CD4-positive, CD25-positive, alpha-beta regulatory T cell (primary cell): ENCODE measurements around the gene SEMG2. TPM values are rescaled to one million over a fixed set of nuclear protein-coding genes. Genes with fewer than 3 reads are reported as not detected.
A peak's percentile ranks its signal among the peaks of the same experiment; 100 is the strongest.

Experiments
- ATAC-seq, 2 donors: fragments of 150-1000 bp; cut with Tn5 transposase; one replicate each; pipeline ENCODE4 v1.10.0; 2021; ENCODE audit warnings: low read depth in 2 of 2, moderate number of reproducible peaks in 2 of 2, moderate library complexity in 1 of 2
- DNase-seq, 3 donors: peaks; one replicate each; pipeline versions ENCODE4 v3.0.0 to v3.0.0-alpha.2; 2012 to 2022; ENCODE audit warnings: mixed read lengths in 1 of 3
- H3K27ac ChIP-seq: one replicate; pipeline ENCODE4 v1.7.0; 2013; ENCODE audit warnings: mild to moderate bottlenecking, low read length; ENCODE audit not compliant: insufficient read depth, poor library complexity, severe bottlenecking
- H3K27me3 ChIP-seq: one replicate; pipeline ENCODE4 v1.7.0; 2013; ENCODE audit warnings: low read length; ENCODE audit not compliant: control insufficient read depth, insufficient read depth
- H3K36me3 ChIP-seq: one replicate; pipeline ENCODE4 v1.7.0; 2013; ENCODE audit warnings: mild to moderate bottlenecking, low read length, moderate library complexity; ENCODE audit not compliant: control insufficient read depth, insufficient read depth
- H3K4me1 ChIP-seq: 2 replicates; pipeline ENCODE4 v1.7.0; 2013; ENCODE audit warnings: mild to moderate bottlenecking, low read length; ENCODE audit not compliant: insufficient read depth, control insufficient read depth, poor library complexity, severe bottlenecking
- H3K4me3 ChIP-seq: one replicate; pipeline ENCODE4 v1.7.0; 2013; ENCODE audit warnings: low read depth, mild to moderate bottlenecking, low read length, moderate library complexity
- H3K9me3 ChIP-seq, 2 experiments: 1 replicate in 1 of 2; 2 replicates in 1 of 2; pipeline ENCODE4 v1.7.0; 2013; ENCODE audit warnings: low read length in 2 of 2, mild to moderate bottlenecking in 1 of 2, moderate library complexity in 1 of 2; ENCODE audit not compliant: control insufficient read depth in 2 of 2
- H3K27ac Mint-ChIP-seq, 3 donors: one replicate each; pipeline ENCODE4 v1.8.0; 2020 to 2022; ENCODE audit warnings: mild to moderate bottlenecking in 3 of 3, mixed read lengths in 3 of 3, moderate library complexity in 2 of 3
- H3K27me3 Mint-ChIP-seq: one replicate; pipeline ENCODE4 v1.8.0; 2022; ENCODE audit warnings: mild to moderate bottlenecking, mixed read lengths
- H3K36me3 Mint-ChIP-seq: one replicate; pipeline ENCODE4 v1.8.0; 2020; ENCODE audit warnings: mixed read lengths
- H3K4me1 Mint-ChIP-seq, 4 donors: one replicate each; pipeline ENCODE4 v1.8.0; 2020 to 2022; ENCODE audit warnings: mixed read lengths in 4 of 4, mild to moderate bottlenecking in 1 of 4
- H3K4me3 Mint-ChIP-seq, 4 donors: one replicate each; pipeline ENCODE4 v1.8.0; 2020 to 2022; ENCODE audit warnings: mild to moderate bottlenecking in 4 of 4, mixed read lengths in 4 of 4, moderate library complexity in 3 of 4
- H3K9me3 Mint-ChIP-seq, 7 donors: one replicate each; pipeline ENCODE4 v1.8.0; 2020 to 2022; ENCODE audit warnings: mixed read lengths in 7 of 7, mild to moderate bottlenecking in 3 of 7, moderate library complexity in 2 of 7
- polyA plus RNA-seq, 4 donors: library from polyadenylated mRNA; unstranded; fragments of 300-500 nt; fragmentation: Illumina TruSeq; gene quantifications; one replicate each; pipeline ENCODE4 v1.2.3, GENCODE V29; 2021
- total RNA-seq: library from RNA; stranded (reverse); gene quantifications from one replicate; pipeline ENCODE4 v1.2.3, GENCODE V29; 2022

SEMG2 gene
- total and polyA plus RNA-seq, 5 donors from 2014 or later = not detected

GRCh38 chr20:45230631-45231030 is 9.5 kb downstream of the SEMG2 start:
- H3K9me3 ChIP-seq = peaks cover 5 to 17% of the 10 kb centered on the region in 2 experiments
- no peak overlapping the region for H3K27ac ChIP-seq
- H3K4me3 Mint-ChIP-seq = no peak overlapping the region
- H3K27me3 ChIP-seq = peaks cover 11% of the 10 kb centered on the region
- H3K4me1 Mint-ChIP-seq = peaks cover 0 to 4% (median 0%) of the 10 kb centered on the region in 4 donors
- H3K9me3 Mint-ChIP-seq = peaks cover 0 to 7% (median 2%) of the 10 kb centered on the region in 7 donors
- H3K4me1 ChIP-seq = no peaks in the 10 kb centered on the region
- H3K36me3 ChIP-seq = no peaks in the 10 kb centered on the region
- H3K27ac Mint-ChIP-seq = no peak overlapping the region
- ATAC-seq (no peak), DNase-seq (no peak)
- H3K4me3 ChIP-seq = no peak overlapping the region
- H3K27me3 Mint-ChIP-seq = peaks cover 34% of the 10 kb centered on the region
- no peaks in the 10 kb centered on the region for H3K36me3 Mint-ChIP-seq

GRCh38 chr20:45235995-45236394 is 14.8 kb downstream of the SEMG2 start:
- Mint-ChIP-seq H3K27ac (no peak overlapping the region), H3K27me3 (peaks cover 42% of the 10 kb centered on the region), H3K9me3 (peaks cover 0 to 10% (median 6%) of the 10 kb centered on the region in 7 donors), H3K36me3 (no peaks in the 10 kb centered on the region), H3K4me3 (no peak overlapping the region), H3K4me1 (no peaks in the 10 kb centered on the region)
- Histone ChIP-seq H3K27me3 (peaks cover 17% of the 10 kb centered on the region), H3K27ac (no peak overlapping the region), H3K36me3 (no peaks in the 10 kb centered on the region), H3K9me3 (peaks cover 5 to 17% of the 10 kb centered on the region in 2 experiments), H3K4me1 (no peaks in the 10 kb centered on the region), H3K4me3 (no peak overlapping the region)
- ATAC-seq = no peak
- DNase-seq = peak in 1 of 3 donors; percentile 5

GRCh38 chr20:45238139-45238538 is 17.0 kb downstream of the SEMG2 start:
- Mint-ChIP-seq H3K4me3 (peak overlapping the region in 1 of 4 donors; percentile 24), H3K9me3 (peaks cover 0 to 10% (median 6%) of the 10 kb centered on the region in 7 donors), H3K4me1 (no peaks in the 10 kb centered on the region), H3K27me3 (peaks cover 51% of the 10 kb centered on the region), H3K36me3 (no peaks in the 10 kb centered on the region), H3K27ac (no peak overlapping the region)
- no peak overlapping the region for H3K4me3 ChIP-seq
- H3K27me3 ChIP-seq = peaks cover 28% of the 10 kb centered on the region
- H3K4me1 ChIP-seq = no peaks in the 10 kb centered on the region
- ATAC-seq (no peak), DNase-seq (no peak)
- no peak overlapping the region for H3K27ac ChIP-seq
- no peaks in the 10 kb centered on the region for H3K36me3 ChIP-seq
- peaks cover 5 to 17% of the 10 kb centered on the region in 2 experiments for H3K9me3 ChIP-seq

- H3K27me3 ChIP-seq = peaks cover 56% of the 10 kb centered on the region
- no peak overlapping the region for H3K4me3 Mint-ChIP-seq
- ATAC-seq (no peak), DNase-seq (no peak)
- no peak overlapping the region for H3K4me3 ChIP-seq
- no peaks in the 10 kb centered on the region for H3K36me3 Mint-ChIP-seq
- H3K27ac ChIP-seq = no peak overlapping the region
- no peaks in the 10 kb centered on the region for H3K9me3 ChIP-seq
- H3K27ac Mint-ChIP-seq = no peak overlapping the region
- H3K27me3 Mint-ChIP-seq = peaks cover 86% of the 10 kb centered on the region
- no peaks in the 10 kb centered on the region for H3K9me3 Mint-ChIP-seq
- no peaks in the 10 kb centered on the region for H3K36me3 ChIP-seq
- no peaks in the 10 kb centered on the region for H3K4me1 ChIP-seq
- H3K4me1 Mint-ChIP-seq = no peaks in the 10 kb centered on the region
Measured at GRCh38 chr20:45246109-45246508, 24.9 kb downstream of the SEMG2 start.

- no peaks in the 10 kb centered on the region for H3K4me1 Mint-ChIP-seq
- H3K27ac ChIP-seq = no peak overlapping the region
- H3K27ac Mint-ChIP-seq = no peak overlapping the region
- H3K27me3 ChIP-seq = peaks cover 47% of the 10 kb centered on the region
- no peak for ATAC-seq
- H3K4me3 Mint-ChIP-seq = no peak overlapping the region
- H3K36me3 Mint-ChIP-seq = no peaks in the 10 kb centered on the region
- H3K4me3 ChIP-seq = no peak overlapping the region
- H3K9me3 ChIP-seq = no peaks in the 10 kb centered on the region
- H3K9me3 Mint-ChIP-seq = no peaks in the 10 kb centered on the region
- no peaks in the 10 kb centered on the region for H3K36me3 ChIP-seq
- H3K27me3 Mint-ChIP-seq = peaks cover 82% of the 10 kb centered on the region
- no peak for DNase-seq
- no peaks in the 10 kb centered on the region for H3K4me1 ChIP-seq
Measured at GRCh38 chr20:45247865-45248264, 26.7 kb downstream of the SEMG2 start.

- H3K27ac ChIP-seq = no peak overlapping the region
- DNase-seq (no peak), ATAC-seq (no peak)
- H3K36me3 ChIP-seq = no peaks in the 10 kb centered on the region
- Mint-ChIP-seq H3K36me3 (no peaks in the 10 kb centered on the region), H3K27ac (no peak overlapping the region), H3K27me3 (peaks cover 82% of the 10 kb centered on the region), H3K4me1 (no peaks in the 10 kb centered on the region), H3K4me3 (no peak overlapping the region), H3K9me3 (no peaks in the 10 kb centered on the region)
- peaks cover 44% of the 10 kb centered on the region for H3K27me3 ChIP-seq
- no peaks in the 10 kb centered on the region for H3K4me1 ChIP-seq
- no peak overlapping the region for H3K4me3 ChIP-seq
- H3K9me3 ChIP-seq = no peaks in the 10 kb centered on the region
Measured at GRCh38 chr20:45248609-45249008, 27.4 kb downstream of the SEMG2 start.

- H3K36me3 Mint-ChIP-seq = no peaks in the 10 kb centered on the region
- H3K4me1 Mint-ChIP-seq = no peaks in the 10 kb centered on the region
- peaks cover 69% of the 10 kb centered on the region for H3K27me3 Mint-ChIP-seq
- Histone ChIP-seq H3K36me3 (no peaks in the 10 kb centered on the region), H3K27me3 (peaks cover 20% of the 10 kb centered on the region), H3K4me3 (no peak overlapping the region), H3K4me1 (no peaks in the 10 kb centered on the region), H3K27ac (no peak overlapping the region), H3K9me3 (no peaks in the 10 kb centered on the region)
- ATAC-seq (no peak), DNase-seq (no peak)
- no peak overlapping the region for H3K4me3 Mint-ChIP-seq
- H3K9me3 Mint-ChIP-seq = no peaks in the 10 kb centered on the region
- H3K27ac Mint-ChIP-seq = peak overlapping the region in 1 of 3 donors; percentile 43
Measured at GRCh38 chr20:45251884-45252560, 30.8 kb downstream of the SEMG2 start.

- H3K4me3 ChIP-seq = no peak overlapping the region
- no peak for DNase-seq
- H3K9me3 ChIP-seq = no peaks in the 10 kb centered on the region
- Mint-ChIP-seq H3K4me3 (no peak overlapping the region), H3K27me3 (peaks cover 61% of the 10 kb centered on the region), H3K27ac (no peak overlapping the region), H3K9me3 (no peaks in the 10 kb centered on the region), H3K36me3 (no peaks in the 10 kb centered on the region), H3K4me1 (no peaks in the 10 kb centered on the region)
- ATAC-seq = no peak
- H3K27ac ChIP-seq = no peak overlapping the region
- peaks cover 10% of the 10 kb centered on the region for H3K27me3 ChIP-seq
- no peaks in the 10 kb centered on the region for H3K36me3 ChIP-seq
- no peaks in the 10 kb centered on the region for H3K4me1 ChIP-seq
Measured at GRCh38 chr20:45253261-45253660, 32.1 kb downstream of the SEMG2 start.
